Putamen (tissue), 1 donor: ENCODE measurements around the gene TECR.

Experiments used
- DNase-seq: peaks from one replicate; pipeline ENCODE4 v3.0.0-alpha.2; 2016; ENCODE audit warnings: low spot score

The TECR gene

DNA sequence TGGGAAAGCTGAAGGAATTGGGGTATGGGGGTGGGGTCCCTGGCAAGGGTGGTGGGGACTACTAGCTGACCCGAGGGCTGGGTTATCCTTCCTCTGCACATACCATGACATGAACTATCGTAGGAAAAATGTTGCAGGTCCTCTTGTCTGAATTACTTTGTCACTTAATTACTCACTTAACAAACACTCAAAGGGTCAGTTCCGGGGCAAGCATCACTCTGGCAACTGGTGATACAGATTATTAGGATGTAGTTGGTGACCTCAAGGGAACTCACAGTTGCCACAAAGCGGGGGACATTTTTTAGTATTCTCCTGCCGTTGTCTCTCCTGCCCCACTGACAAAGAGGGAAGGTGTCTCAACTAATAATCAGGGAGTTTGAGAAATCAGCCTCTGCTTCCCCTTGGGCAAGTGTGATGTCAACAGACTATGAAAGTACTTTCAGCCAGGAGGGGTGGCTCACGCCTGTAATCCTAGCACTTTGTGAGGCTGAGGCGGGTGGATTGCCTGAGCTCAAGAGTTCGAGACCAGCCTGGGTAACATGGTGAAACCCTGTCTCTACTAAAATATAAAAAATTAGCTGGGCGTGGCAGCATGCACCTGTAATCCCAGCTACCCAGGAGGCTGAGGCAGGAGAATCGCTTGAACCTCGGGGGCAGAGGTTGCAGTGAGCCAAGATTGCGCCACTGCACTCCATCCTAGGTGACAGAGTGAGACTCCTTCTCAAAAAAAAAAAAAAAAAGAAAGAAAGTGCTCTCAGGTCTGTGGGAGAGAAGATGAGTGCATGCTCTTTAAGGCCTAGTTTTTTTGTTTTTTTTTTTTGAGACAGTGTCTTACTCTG lies 21.5 kb upstream of the TECR start:
- DNase-seq = no peak

DNA sequence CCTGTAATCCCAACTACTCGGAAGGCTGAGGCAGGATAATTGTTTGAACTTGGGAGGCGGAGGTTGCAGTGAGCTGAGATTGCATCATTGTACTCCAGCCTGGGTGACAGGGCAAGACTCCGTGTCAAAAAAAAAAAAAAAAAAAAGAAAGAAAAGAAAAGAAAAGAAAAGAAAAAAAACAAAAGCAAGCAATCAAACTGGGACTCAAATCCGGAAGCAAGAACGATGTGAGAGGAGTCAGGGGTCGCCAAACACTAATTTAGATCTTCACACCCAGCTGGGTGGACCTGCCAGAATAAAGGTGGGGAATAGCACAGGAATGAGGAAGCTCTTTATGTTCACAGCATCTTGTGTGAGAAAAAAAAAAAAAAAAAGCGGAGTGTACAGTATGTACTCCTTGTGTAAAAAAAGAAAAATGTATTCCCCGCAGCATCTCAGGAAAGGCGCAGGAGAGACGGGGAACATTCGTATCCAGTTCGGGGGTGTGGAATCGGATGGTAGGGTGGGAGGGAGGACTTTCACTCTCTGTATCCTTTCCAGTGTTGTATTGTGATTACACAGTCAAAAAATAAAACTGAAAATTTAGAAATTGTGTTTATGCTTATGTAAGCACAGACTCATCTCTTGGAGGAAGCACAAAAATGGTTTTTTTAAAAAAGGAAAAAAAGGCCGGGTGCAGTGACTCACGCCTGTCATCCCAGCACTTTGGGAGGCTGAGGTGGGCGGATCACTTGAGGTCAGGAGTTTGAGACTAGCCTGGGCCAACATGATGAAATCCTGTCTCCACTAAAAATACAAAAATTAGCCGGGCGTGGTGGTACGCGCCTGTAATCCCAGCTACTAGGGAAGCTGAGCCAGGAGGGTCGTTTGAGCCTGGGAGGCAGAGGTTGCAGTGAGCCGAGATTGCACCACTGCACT lies 18.8 kb upstream of the TECR start:
- DNase-seq = no peak

DNA sequence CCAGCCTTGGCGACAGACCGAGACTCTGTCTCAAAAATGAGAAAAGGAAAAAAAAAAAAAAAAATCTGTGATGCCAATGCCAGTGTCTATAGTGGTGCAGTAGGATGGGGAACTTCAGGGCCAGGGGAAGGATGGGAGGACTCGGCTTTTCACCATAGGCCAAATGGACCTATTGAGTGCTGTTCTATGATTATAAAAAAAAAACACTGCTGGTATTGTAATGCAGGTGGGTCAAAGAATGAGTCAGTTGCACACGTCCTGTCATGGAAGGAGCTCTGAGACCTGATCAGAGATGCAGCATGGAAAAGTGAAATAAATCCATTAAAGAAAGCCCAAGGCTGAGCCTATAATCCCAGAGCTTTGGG lies 18.2 kb upstream of the TECR start:
- no peak for DNase-seq

DNA sequence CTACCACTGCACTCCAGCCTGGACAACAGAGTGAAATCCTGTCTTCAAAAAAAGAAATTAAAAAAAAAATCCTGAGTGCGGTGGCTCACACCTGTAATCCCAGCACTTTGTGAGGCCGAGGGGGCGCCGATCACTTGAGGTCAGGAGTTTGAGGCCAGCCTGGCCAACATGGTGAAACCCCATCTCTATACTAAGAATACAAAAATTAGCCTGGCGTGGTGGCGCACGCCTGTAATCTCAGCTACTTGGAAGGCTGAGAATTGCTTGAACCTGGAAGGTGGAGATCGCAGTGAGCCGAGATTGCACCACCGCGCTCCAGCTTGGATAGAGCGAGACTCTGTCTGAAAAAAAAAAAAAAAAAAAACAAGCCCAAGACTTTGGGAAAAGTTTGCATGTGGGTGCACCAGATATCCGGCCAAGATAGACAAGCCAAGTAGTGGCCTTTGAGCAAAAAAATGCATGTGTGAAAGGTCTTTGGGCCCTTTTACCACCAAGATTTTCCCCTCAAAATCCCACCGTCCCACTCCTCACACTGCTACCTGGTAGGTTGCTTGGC lies 16.9 kb upstream of the TECR start:
- DNase-seq = no peak

DNA sequence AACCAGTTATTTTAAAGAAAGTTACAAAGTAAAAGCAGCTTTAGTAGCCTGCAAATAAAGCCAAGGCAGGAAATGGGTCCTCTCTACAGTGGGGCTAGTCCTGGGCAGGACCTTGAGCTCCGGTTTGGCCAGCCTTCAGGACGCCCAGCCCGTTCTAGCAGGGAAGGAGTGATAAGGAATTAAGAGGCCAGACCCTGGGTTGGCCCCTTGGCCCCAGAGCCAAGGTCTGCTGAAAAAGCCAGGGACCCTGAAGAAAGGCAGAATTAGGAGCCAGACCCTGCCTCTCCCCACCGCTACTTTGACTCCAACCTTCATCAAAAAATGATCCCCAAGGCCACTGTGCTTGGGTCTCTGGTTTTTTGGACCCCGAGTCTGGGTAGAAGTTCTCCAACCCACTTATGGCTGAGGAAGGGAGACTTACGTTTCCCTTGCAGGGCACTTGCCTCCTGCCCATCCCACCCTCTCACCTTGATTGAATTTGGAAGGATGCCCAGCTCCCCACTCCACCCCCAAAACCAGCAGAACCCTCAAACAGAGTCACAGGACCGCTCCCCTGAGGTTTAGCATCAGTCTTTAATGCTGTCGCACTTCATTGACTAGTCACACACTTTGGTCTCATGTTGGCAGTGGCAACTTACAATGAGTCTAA lies 15.1 kb upstream of the TECR start:
- DNase-seq = no peak

DNA sequence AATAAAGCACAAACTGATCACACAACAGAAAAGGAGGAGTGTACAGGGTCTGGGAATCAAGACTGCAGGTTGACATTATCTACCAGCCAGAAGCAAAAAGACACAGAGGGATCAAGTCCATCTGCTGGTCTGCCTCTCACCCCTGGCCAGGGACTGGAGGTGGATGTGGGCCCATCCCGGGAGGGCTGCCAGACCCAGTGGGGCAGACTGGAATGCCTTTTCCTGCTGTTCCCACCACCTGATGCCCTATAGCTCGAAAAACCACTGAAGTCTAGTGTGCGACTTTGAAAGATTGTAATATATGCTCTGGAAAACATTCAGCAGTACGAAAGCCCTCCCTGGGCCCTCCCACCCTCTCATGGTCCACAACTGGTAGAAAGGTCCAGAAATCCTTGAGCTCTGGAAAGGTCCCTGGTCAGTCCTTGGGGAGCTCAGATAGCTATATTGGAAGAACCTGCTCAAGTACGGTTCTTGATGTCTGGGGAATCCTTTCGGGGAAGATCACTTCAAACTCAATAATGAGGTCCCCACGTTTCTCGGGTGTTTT lies 13.8 kb upstream of the TECR start:
- no peak for DNase-seq

DNA sequence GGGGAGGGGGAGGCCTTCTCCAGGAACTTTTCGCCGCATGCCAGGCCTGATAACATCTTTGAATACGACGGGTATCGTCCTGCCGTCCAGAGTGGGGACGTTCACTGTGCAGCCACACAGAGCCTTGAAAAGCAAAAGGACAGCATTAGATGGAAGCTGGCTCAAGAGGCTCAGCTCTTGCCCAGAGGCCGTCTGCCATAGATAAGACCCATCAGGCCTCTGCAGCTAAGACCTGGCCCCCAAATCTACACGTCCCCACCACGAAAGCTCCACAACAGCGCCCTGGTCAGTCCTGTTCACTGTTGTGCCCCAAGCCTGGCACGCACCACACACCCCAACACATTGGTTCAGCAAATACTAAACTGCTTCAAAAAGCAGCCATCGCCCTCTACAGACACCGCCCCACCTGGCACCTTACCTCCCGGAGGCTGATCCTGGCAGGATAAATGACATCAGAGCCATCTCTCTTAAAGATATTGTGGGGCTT lies 13.3 kb upstream of the TECR start:
- no peak for DNase-seq

DNA sequence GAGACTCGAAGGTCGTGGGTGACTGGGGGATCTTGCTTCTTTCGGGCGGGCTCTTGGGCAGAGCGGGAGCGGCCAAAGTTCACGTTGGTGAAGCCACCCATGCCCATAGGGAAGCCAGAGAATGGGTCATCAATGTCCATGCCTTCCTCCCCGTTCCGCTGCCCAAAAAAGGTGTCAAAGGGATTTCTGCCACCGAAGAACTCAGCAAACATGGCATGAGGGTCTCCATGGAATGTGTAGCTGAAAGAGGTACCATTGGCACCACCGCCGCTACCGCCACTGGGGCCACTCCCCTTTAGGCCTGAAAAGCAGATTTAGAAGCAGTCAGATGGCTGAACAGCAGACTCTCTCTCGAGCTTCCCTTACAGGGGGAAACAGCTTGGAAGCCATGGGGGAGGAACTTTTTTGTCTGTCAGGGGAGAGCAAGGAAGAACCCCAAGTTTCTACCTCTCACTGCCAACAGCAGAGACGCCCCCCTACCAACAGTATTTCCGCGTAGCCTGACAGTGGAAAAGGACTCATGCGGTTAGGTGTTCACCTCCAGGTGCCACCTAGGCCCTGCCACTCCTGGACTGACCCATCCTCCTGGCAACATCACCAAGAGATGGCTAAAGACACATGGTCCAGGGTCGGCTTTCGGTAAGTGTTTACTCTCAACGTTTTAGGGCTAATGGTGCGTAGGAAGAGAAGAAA lies 12.5 kb upstream of the TECR start:
- DNase-seq = no peak

DNA sequence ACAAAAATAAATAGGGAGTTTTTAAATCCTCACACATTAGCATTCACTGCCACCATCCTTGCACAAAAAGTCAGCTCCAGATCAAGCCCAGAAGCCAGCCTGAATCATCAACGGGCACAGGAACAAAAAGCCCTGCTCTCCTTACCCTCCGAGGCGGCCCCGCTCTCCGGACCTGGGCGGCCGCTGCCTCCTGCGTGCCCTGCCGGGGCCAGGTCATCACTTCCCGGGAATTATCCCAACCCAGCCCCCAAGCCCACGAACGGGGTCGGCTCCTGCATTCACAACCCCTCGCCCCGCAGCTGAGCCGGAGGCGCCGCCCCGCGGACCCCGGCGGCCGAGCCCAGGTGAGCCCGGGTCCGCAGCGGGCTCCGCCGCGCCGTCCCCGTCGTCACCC lies 12.0 kb upstream of the TECR start:
- no peak for DNase-seq

DNA sequence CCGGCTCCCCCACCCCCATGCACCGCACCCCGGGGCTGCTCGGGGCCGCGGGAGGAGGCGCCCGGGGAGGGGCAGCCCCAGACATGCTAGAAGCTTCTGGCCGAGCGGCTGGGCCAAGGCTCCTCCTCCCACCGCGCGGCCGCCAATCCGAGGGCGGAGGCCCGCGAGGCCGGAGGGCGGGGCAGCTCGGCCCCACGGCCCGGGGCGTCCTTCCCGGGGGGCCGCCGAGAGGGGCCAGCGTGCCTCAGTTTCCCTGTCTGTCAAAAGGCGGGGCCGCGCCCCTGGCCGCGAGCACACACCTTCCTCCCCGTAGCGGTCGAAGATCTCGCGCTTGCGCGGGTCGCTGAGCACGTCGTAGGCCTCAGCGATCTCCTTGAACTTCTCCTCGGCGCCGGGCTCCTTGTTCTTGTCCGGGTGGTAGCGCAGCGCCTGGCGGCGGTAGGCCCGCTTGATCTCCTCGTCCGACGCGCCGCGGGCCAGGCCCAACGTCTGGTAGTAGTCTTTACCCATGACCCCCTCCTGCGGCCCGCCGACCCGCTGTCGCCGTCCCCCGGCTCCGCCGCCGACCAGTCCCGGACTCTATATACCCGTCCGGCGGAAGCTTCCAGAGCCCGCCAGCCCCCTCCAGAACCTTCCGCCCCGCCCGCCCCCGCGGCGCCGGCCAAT lies 11.4 kb upstream of the TECR start, which contains the start of gene DNAJB1:
Gene DNAJB1, minus strand, starts transcription at position 558 of the 666 bp plus-strand sequence. Its CDS starts 48 bp downstream, at position 510.
- peak; percentile 84 for DNase-seq

DNA sequence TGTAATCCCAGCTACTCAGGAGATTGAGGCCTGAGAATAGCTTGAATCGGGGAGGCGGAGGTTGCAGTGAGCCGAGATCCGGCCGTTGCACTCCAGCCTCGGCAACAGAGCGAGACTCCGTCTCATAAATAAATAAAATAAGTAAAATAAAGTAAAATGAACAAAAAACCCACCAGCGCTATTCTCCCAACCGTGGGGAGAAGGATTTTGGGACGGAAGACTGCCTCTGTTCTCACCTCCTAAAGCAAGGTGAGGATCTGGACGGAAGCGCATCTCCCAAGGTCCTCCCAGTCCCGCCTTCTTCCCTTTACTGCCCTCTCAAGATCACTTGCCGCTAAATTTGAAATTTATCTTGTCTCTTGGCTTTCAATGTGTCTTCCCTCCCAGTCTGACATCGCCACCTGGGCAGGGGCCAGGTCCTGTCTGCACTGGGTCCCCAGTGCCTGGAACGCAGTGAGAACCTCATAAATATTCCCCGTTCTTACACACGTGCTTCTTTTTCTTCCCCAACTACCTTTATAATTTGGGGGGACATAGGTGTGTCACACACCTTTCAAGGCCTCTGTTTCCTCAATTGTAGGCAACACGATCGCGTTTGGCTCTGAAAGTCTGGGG lies 10.0 kb upstream of the TECR start:
- no peak for DNase-seq

DNA sequence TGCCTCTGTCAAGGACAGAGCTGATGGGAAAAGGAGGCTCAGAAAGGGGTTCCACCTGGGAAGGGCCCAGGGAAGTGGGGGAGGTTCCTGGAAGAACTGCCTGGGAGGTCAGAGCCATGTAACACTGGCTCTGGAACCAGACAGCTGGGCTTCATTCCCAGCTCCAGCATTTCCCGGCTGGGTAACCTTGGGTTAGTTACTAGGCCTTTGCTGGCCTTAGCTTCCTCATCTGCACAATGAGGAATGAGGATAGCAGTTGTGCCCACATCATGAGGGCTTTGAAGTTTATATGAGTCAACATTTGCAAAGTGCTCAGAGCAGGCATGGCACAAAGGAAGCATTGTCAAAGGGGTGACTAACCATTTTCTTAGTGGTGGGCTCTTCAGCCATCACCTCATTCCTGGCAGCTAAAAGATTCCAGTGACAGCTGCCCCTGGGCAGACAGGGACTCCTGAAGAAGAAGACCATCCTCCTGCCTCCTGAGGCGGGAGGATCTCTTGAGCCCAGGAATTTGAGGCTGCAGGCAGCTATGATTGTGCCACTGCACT lies 9.5 kb upstream of the TECR start:
- DNase-seq = no peak

DNA sequence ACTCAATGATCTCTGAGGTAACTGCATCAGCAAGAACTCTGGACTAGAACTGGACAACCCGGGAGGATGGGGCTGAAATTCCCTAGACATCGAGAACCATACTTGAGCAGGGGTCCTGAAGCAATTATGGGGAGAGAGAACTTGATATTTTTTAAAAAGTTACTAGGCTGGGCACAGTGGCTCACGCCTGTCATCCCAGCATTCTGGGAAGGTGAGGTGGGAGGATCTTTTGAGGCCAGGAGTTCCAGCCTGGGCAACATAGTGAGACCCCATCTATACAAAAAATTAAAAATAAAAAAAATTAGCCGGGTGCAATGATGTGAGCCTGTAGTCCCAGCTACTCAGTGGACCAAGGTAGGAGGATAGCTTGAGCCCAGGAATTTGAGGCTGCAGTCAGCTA lies 8.9 kb upstream of the TECR start:
- DNase-seq = no peak

DNA sequence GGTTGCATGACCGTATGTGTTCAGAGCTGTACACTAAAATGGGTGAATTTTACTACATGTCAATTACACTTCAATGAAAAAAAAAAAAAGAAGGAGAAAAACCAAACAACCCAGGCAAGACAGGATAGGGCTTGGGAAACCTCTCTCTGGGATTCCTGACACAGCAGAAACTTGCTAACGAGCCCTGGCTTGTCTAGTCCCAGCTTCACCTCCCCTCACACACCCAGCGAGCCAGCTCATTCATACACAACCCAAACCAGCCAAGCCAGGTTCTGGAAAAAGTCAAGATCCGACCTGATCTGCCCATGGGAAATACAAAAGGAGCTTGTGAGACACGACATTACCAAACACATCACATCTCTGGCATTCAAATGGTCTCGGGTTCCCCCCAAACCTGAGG lies 3.7 kb upstream of the TECR start:
- no peak for DNase-seq

DNA sequence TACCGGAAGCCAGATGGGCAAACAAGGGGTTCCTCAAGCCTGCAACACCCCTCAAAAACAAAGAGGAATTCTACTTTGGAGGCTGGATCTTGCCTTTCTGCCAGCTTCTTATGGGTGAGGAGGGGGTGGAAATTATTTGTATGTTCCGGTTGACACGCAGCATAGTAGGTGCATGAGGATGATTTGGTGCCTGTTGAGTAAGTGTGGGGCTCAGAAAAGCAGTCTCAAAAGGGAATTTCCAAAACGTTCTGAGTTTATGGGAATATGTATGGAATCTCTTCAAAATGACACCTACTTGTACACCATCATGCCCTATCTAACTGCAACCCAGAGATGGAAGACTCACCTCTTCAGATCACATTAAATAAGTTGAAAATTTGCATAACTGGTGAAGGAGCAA lies 3.0 kb upstream of the TECR start:
- no peak for DNase-seq

DNA sequence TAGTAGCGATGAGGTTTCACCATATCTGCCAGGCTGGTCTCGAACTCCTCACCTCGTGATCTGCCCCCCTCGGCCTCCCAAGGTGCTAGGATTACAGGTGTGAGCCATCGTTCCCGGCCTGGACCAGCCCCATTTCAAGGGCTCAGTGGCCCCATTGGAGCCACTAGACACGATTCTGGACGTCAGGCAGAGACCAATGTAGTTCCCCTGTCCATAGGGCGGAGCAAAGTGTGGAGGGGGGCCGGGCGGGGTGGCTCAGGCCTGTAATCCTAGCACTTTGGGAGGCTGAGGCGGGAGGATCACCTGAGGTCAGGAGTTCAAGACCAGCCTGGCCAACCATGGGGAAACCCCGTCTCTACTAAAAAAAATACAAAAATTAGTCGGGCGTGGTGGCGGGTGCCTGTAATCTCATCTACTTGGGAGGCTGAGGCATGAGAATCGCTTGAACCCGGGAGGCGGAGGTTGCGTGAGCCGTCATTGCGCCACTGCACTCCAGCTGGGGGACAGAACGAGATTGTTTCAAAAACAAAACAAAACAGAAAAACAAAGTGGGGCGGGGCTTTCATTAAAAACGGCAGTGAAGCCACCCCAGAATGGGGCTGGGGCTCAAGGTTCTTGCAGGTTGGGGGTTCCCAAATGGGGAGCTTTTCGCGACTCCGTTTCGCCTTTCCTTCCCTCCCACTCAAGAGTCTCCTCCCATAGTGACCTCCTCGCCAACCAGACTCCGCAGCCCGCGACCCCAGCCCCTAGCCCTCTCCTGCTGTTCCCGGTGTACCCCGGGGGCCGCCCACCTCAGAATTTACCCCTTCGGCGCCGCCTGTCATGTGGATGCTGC lies 758 bp upstream of the TECR start:
- no peak for DNase-seq

DNA sequence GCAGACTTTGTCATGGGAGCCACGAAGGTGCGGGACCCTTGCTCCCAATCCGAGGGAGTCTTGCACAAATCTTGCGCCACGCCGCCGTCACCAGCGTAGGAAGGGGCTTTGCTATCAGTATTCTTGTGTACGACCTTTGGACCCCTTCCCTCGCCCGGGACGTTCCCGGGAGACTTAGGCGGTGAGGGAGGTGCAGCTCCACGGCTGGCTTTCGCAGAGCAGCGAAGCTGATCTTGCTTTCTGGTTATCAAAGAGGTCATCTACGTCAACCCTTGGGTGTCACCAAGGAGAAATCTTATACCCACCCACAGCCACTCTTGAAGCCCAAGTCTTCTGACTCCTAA lies 583 bp downstream of the TECR start:
- no peak for DNase-seq

DNA sequence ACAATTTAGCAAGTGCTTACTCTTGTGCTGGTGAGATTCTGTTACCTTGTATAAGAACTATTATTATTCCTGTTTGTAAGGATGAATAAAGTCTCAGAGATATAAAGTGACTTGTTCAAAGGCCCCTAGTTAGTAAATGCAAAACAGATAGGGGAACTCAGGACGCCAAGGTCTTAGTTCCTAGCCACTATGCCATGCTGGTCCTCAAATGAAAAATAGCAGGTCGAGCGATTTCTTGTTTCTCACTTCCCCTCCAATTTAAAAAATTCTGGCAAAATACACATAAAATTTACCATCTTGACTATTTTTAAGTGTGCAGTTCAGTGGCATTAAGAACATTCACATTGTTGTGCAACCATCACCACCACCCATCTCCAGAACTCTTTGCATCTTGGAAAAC lies 1.1 kb downstream of the TECR start:
- DNase-seq = no peak

DNA sequence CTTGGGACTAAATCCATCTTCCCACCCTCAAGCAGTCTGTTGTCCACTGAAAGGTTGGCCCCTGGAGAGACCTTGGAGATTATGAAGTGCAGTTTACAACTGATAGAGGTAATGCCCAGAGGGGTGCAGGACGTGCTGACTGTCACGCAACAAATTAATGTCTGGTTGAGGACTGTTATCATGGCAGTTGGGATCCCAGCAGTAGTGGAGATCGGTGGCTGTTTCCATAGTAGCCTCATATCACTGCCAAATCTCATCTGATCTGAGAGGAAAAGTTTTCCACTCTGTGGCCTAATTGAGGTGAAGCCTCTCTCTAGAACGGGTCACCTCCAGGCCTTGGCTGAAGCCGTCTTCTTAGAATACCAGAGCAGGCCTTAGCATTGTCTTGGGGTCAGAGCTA lies 4.1 kb downstream of the TECR start:
- DNase-seq = no peak
